HepG2 (cell line): ENCODE results near the gene LITAF. TPM values are rescaled to one million over a fixed set of nuclear protein-coding genes. Genes with fewer than 3 reads are reported as not detected.

ENCODE experiments used
- ATAC-seq: fragments of 200-7000 bp; cut with Tn5 transposase; 3 replicates; pipeline ENCODE4 v1.9.1; 2020; ENCODE audit warnings: mild to moderate bottlenecking, moderate library complexity
- BruUV-seq: library from RNA; stranded (reverse); fragments of 400-500 nt; replicated peaks from 2 replicates; lab custom pipeline; 2021; lab: Mats Ljungman, UMichigan
- CTCF ChIA-PET: fragments of 300-600 bp; formaldehyde crosslinking; extraction: SDS; loops from one replicate; lab custom pipeline; 2021; ENCODE audit warnings: low total read pairs, inconsistent platforms, low intra/inter-chr PET ratio; lab: Yijun Ruan, JAX
- POLR2A ChIA-PET: fragments of 350-600 bp; sonication (Branson Sonifier 250); formaldehyde crosslinking; loops from one replicate; lab custom pipeline; 2020; ENCODE audit warnings: antibody characterized with exemption, inconsistent platforms; lab: Yijun Ruan, JAX
- DNase-seq: peaks from one replicate; pipeline ENCODE4 v3.0.0-alpha.2; 2015; ENCODE audit warnings: low spot score
- FAIRE-seq: peaks from 3 replicates; lab custom pipeline; 2011; peaks lifted over from hg19 to GRCh38; lab: Jason Lieb, UNC
- H2AFZ ChIP-seq: one replicate; pipeline ENCODE4 v1.6.1; 2011; ENCODE audit warnings: low read length, inconsistent platforms
- H3K27ac ChIP-seq: fragments of 300-600 bp; 3 replicates; pipeline ENCODE4 v1.8.0; 2011; ENCODE audit warnings: mixed run types, mild to moderate bottlenecking, mixed read lengths, low read length, inconsistent platforms; ENCODE audit not compliant: insufficient read depth; ENCODE audit errors: extremely low read length
- H3K27me3 ChIP-seq, 2 experiments: fragments of 200-600 bp in 1 of 2; 2 replicates in 1 of 2; 3 replicates in 1 of 2; pipeline versions ENCODE4 v1.6.0 to v1.8.0; 2011; ENCODE audit warnings: low read length in 2 of 2, mild to moderate bottlenecking in 2 of 2, moderate library complexity in 2 of 2, inconsistent platforms in 1 of 2; ENCODE audit not compliant: insufficient read depth in 2 of 2, control insufficient read depth in 1 of 2
- H3K36me3 ChIP-seq, 2 experiments: fragments of 200-600 bp in 1 of 2; replicated peaks in 1 of 2; 2 replicates in 1 of 2; 3 replicates in 1 of 2; pipeline versions ENCODE4 v1.5.1 to v1.8.0; 2011; ENCODE audit warnings: low read length in 2 of 2, inconsistent platforms in 1 of 2; ENCODE audit not compliant: insufficient read depth in 2 of 2, control insufficient read depth in 1 of 2
- H3K4me1 ChIP-seq: 2 replicates; pipeline ENCODE4 v1.5.1; 2012; ENCODE audit warnings: low read length, inconsistent platforms; ENCODE audit not compliant: insufficient read depth
- H3K4me2 ChIP-seq: 2 replicates; pipeline ENCODE4 v1.6.0; 2011; ENCODE audit warnings: low read depth, low read length, inconsistent platforms
- H3K4me3 ChIP-seq, 3 experiments: fragments of 200-600 bp in 1 of 3; sonication (generic), shearing (Covaris generic) in 1 of 3; replicated peaks in 1 of 3; 2 replicates each; pipeline ENCODE4 v1.5.1; 2011 to 2016; ENCODE audit warnings: low read length in 3 of 3, inconsistent platforms in 2 of 3, low read depth in 2 of 3, mild to moderate bottlenecking in 2 of 3, control low read depth in 1 of 3, mixed read lengths in 1 of 3; ENCODE audit not compliant: insufficient read depth in 1 of 3
- H3K79me2 ChIP-seq: one replicate; pipeline ENCODE4 v1.6.1; 2011; ENCODE audit warnings: low read length, inconsistent platforms; ENCODE audit not compliant: insufficient read depth
- H3K9ac ChIP-seq: 2 replicates; pipeline ENCODE4 v1.6.0; 2011; ENCODE audit warnings: mild to moderate bottlenecking, low read depth, low read length, inconsistent platforms; ENCODE audit not compliant: insufficient read depth
- H3K9me3 ChIP-seq: 2 replicates; pipeline ENCODE4 v1.5.1; 2012; ENCODE audit warnings: mild to moderate bottlenecking, low read length
- H4K20me1 ChIP-seq: 2 replicates; pipeline ENCODE4 v1.6.0; 2011; ENCODE audit warnings: inconsistent platforms, mild to moderate bottlenecking, low read length, moderate library complexity; ENCODE audit not compliant: insufficient read depth
- EP300 ChIP-seq, 3 experiments: sonication (generic) in 1 of 3; formaldehyde crosslinking in 1 of 3; IDR thresholded peaks; 2 replicates each; pipeline versions ENCODE4 v1.5.1 to v1.6.1; 2011 to 2020; ENCODE audit warnings: low read depth in 2 of 3, low read length in 2 of 3, borderline replicate concordance in 1 of 3, improper control_type of control experiment in 1 of 3, mild to moderate bottlenecking in 1 of 3, missing genetic modification reagents in 1 of 3, moderate library complexity in 1 of 3
- KDM5B ChIP-seq: sonication (generic); formaldehyde crosslinking; IDR thresholded peaks from 2 replicates; pipeline ENCODE4 v1.4.0; 2020; ENCODE audit warnings: missing genetic modification reagents, mild to moderate bottlenecking, borderline replicate concordance
- MED1 ChIP-seq: sonication (generic); formaldehyde crosslinking; IDR thresholded peaks from 2 replicates; pipeline ENCODE4 v1.4.0; 2020; ENCODE audit warnings: missing genetic modification reagents
- MXD3 ChIP-seq: IDR thresholded peaks from 2 replicates; pipeline ENCODE4 v1.6.1; 2016; ENCODE audit warnings: mild to moderate bottlenecking, missing biosample characterization, missing genetic modification reagents
- RXRA ChIP-seq: sonication (generic); formaldehyde crosslinking; IDR thresholded peaks from 2 replicates; pipeline ENCODE4 v1.5.1; 2020; ENCODE audit warnings: missing genetic modification reagents
- SAP130 ChIP-seq: IDR thresholded peaks from 2 replicates; pipeline ENCODE4 v1.6.1; 2016; ENCODE audit warnings: low read depth
- TFAP4 ChIP-seq: sonication (generic); IDR thresholded peaks from 2 replicates; pipeline ENCODE4 v1.6.1; 2016; ENCODE audit warnings: low read depth, borderline replicate concordance
- THAP7 ChIP-seq: sonication (generic); formaldehyde crosslinking; IDR thresholded peaks from 2 replicates; pipeline ENCODE4 v1.8.1; 2023; ENCODE audit warnings: mild to moderate bottlenecking, missing genetic modification reagents
- ZBTB14 ChIP-seq: sonication (generic); formaldehyde crosslinking; IDR thresholded peaks from 2 replicates; pipeline ENCODE4 v1.4.0; 2020; ENCODE audit warnings: missing genetic modification reagents
- ZBTB37 ChIP-seq: sonication (generic); formaldehyde crosslinking; IDR thresholded peaks from 2 replicates; pipeline ENCODE4 v1.4.0; 2020; ENCODE audit warnings: mild to moderate bottlenecking, missing genetic modification reagents
- ZNF10 ChIP-seq: sonication (generic); formaldehyde crosslinking; IDR thresholded peaks from 2 replicates; pipeline ENCODE4 v1.4.0; 2020; ENCODE audit warnings: mild to moderate bottlenecking, low read depth, missing genetic modification reagents, borderline replicate concordance
- ZNF747 ChIP-seq: sonication (generic); formaldehyde crosslinking; IDR thresholded peaks from 2 replicates; pipeline ENCODE4 v1.8.1; 2023; ENCODE audit warnings: missing genetic modification reagents, mild to moderate bottlenecking, borderline replicate concordance
- ZXDC ChIP-seq: sonication (generic); formaldehyde crosslinking; IDR thresholded peaks from 2 replicates; pipeline ENCODE4 v1.5.0; 2020; ENCODE audit warnings: mild to moderate bottlenecking, missing genetic modification reagents
- whole genome bisulfite sequencing: methylation state at CpG from one replicate; pipeline ENCODE4 v1.1.6; 2017; ENCODE audit warnings: low lambda C conversion rate; 5-methylcytosine and 5-hydroxymethylcytosine counted together
- in situ Hi-C: cut with HindIII; loops from 2 replicates; pipeline ENCODE4 v1.10.0; 2017; ENCODE audit warnings: low pct_unique_long_range_greater_than_20kb; ENCODE audit not compliant: extremely low pct_ligation_motif_present
- intact Hi-C: fragments of 100-400 bp; cut with micrococcal nuclease; formaldehyde crosslinking; loops from one replicate; pipeline ENCODE4 v1.10.0; 2022; ENCODE audit not compliant: unreplicated experiment
- polyA plus RNA-seq, 8 experiments: library from polyadenylated mRNA; depleted of rRNA in 3 of 8; stranded (reverse) in 7 of 8; unstranded in 1 of 8; fragments of >200 nt; fragmentation: Illumina TruSeq in 4 of 8; extraction: Trizol in 4 of 8; gene quantifications; 2 replicates each; pipeline versions ENCODE4 v1.2.1 to v1.2.3, GENCODE V29; 2011 to 2016; ENCODE audit warnings: low read depth in 4 of 8, missing spikeins in 1 of 8, mixed read lengths in 1 of 8; ENCODE audit not compliant: insufficient read depth in 1 of 8
- total RNA-seq, 5 experiments: library from RNA; depleted of rRNA; stranded (reverse); fragments of >200 nt; fragmentation: Illumina TruSeq; extraction: Trizol; gene quantifications; 2 replicates each; pipeline ENCODE4 v1.2.3, GENCODE V29; 2016; ENCODE audit warnings: low read depth in 1 of 5

LITAF gene
- total and polyA plus RNA-seq, 2 of the 13 experiments (the other 11 are each of a cell fraction or from before 2014, with no cell fraction given), result 80.1 to 141 TPM

- peaks cover 57% of the 10 kb centered on the region for H3K79me2 ChIP-seq
- CTCF ChIA-PET, result no interaction called here
- TF ChIP-seq ZXDC (CRISPR knock-in tag) (peak; percentile 84; the same call in 1 of the 2 replicates), ZNF10 (CRISPR knock-in tag) (no peak), ZBTB14 (CRISPR knock-in tag) (no peak), MED1 (CRISPR knock-in tag) (peak; percentile 67; the same call in 1 of the 2 replicates), ZNF747 (CRISPR knock-in tag) (peak; percentile 60), RXRA (CRISPR knock-in tag) (peak; percentile 58; the same call in 1 of the 2 replicates), EP300 (IDR thresholded peaks at IDR 0.05; ENCODE audit: low read depth in 2 of 2, low read length in 2 of 2) (no peak), EP300 (CRISPR knock-in tag; IDR thresholded peaks at IDR 0.05; ENCODE audit: borderline replicate concordance) (peak; percentile 13; the same call in 1 of the 2 replicates), KDM5B (CRISPR knock-in tag) (peak; percentile 40; the same call in 1 of the 2 replicates), ZBTB37 (peak; percentile 77; the same call in 1 of the 2 replicates), SAP130 (peak; percentile 85), THAP7 (peak; percentile 47; the same call in 1 of the 2 replicates), MXD3 (CRISPR knock-in tag) (peak; percentile 40; the same call in 1 of the 2 replicates), TFAP4 (peak; percentile 83; the same call in 1 of the 2 replicates)
Measured at GRCh38 chr16:11585460-11586377, 1.0 kb downstream of the LITAF start.

More at GRCh38 chr16:11585460-11586377, 1.0 kb downstream of the LITAF start:
- in situ Hi-C loops (no loop called here), intact Hi-C loops (loop anchor here (1.0 to 10.0 kb wide), 4 partner anchors 8 to 209 kb away; partner anchors contain the start of gene ZC3H7A)
- BruUV-seq, result no TSS peak
- peak overlapping the region; percentile 81 for H3K9ac ChIP-seq
- peak; percentile 63 for ATAC-seq
- H3K36me3 ChIP-seq, result no peaks in the 10 kb centered on the region
- no peak overlapping the region for H2AFZ ChIP-seq
- no peak for FAIRE-seq
- peak overlapping the region; percentile 57 for H3K27ac ChIP-seq
- peaks cover 0 to 21% of the 10 kb centered on the region in 2 experiments; a peak in 2 of 5 replicates for H3K27me3 ChIP-seq
- H3K9me3 ChIP-seq, result peaks cover 4% of the 10 kb centered on the region; the same call in 1 of the 2 replicates
- peak overlapping the region; percentile 93 for H3K4me2 ChIP-seq
- POLR2A ChIA-PET, result interaction anchor here (0.8 to 3.1 kb wide), 8 partner anchors 9 to 211 kb away, joined by 3 to 54 read pairs (median 4); partner anchors contain the start of gene ZC3H7A
- H3K4me3 ChIP-seq, result peak overlapping the region; percentile 73 to 96 (median 96)
- H3K4me1 ChIP-seq, result peaks cover 61% of the 10 kb centered on the region
- WGBS, result 5% methylated on average over 21 of the region's 29 CpGs
- H4K20me1 ChIP-seq, result peaks cover 22% of the 10 kb centered on the region
- DNase-seq, result peak; percentile 53
